Measurements from ENCODE around the gene LY6G6C.

Gene LY6G6C

GRCh38 chr6:31728767-31729514 is 7.4 kb upstream of the LY6G6C start, which contains the start of gene DDAH2:
DDAH2 (minus strand) TSS chr6:31729299; CDS start chr6:31729161, 138 bp downstream.
- peak; percentile 91 for TF ChIP-seq CTCF (IDR thresholded peaks at IDR 0.05; ENCODE audit: extremely low read depth, missing control alignments)
- DNase-seq (ENCODE audit: low spot score), result no peak

- DNase-seq (ENCODE audit: low spot score), result no peak
- no peak for TF ChIP-seq CTCF (IDR thresholded peaks at IDR 0.05; ENCODE audit: extremely low read depth, missing control alignments)
Observed at GRCh38 chr6:31727717-31728671, 6.4 kb upstream of the LY6G6C start.

- peak; percentile 90 for DNase-seq (ENCODE audit: low spot score)
- no peak for TF ChIP-seq CTCF (IDR thresholded peaks at IDR 0.05; ENCODE audit: extremely low read depth, missing control alignments)
Observed at GRCh38 chr6:31727034-31727716, 5.6 kb upstream of the LY6G6C start.

- TF ChIP-seq CTCF (IDR thresholded peaks at IDR 0.05; ENCODE audit: extremely low read depth, missing control alignments), result no peak
- no peak for DNase-seq (ENCODE audit: low spot score)
Observed at GRCh38 chr6:31725502-31726350, 4.2 kb upstream of the LY6G6C start.

GRCh38 chr6:31723980-31724691 is 2.6 kb upstream of the LY6G6C start:
- no peak for DNase-seq (ENCODE audit: low spot score)
- no peak for TF ChIP-seq CTCF (IDR thresholded peaks at IDR 0.05; ENCODE audit: extremely low read depth, missing control alignments)

GRCh38 chr6:31723245-31723979 is 1.9 kb upstream of the LY6G6C start, which contains the start of gene MPIG6B:
MPIG6B (plus strand) TSS chr6:31723373; CDS start chr6:31723384, 11 bp downstream.
- no peak for DNase-seq (ENCODE audit: low spot score)
- no peak for TF ChIP-seq CTCF (IDR thresholded peaks at IDR 0.05; ENCODE audit: extremely low read depth, missing control alignments)
